Measurements from ENCODE around the gene GTF2E1. TPM values are rescaled to one million over a fixed set of nuclear protein-coding genes. Genes with fewer than 3 reads are reported as not detected.

Gene GTF2E1
- total and polyA plus RNA-seq, 9 of the 15 experiments (the other 6 are each of a cell fraction or from before 2014, with no cell fraction given), result 12.9 to 23.5 (median 15.4) TPM

DNA sequence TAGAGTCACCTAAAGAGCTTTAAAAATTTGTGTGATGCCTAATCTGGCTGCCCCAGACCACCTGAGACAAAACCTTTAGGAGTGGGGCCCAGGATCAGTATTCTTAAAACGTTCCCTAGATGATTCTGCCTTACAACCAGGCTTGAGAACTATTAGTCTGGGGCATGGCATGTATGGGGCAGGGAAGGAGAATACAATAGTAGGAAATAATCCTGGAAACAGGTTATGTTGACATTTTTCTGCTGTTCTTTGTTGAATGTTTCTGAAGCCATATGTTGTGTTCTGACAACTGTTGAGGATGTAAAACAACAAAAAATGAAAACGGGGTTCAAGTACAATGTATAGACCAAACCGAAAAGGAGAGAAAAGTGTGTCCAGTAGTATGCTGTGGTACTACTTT is 2.9 kb downstream of the GTF2E1 start:
- H3K4me2 ChIP-seq (ENCODE audit: insufficient read depth, low read length), result no peak overlapping the region
- no peak overlapping the region for H3K27ac ChIP-seq (ENCODE audit: extremely low read depth, low read depth, low read length)
- TF ChIP-seq LARP7 (IDR thresholded peaks at IDR 0.05) (no peak), CBX3 (IDR thresholded peaks at IDR 0.05; ENCODE audit: borderline replicate concordance in 1 of 2, low read length in 2 of 2) (no peak), CTBP1 (IDR thresholded peaks at IDR 0.05; ENCODE audit: borderline replicate concordance) (no peak), CREB1 (IDR thresholded peaks at IDR 0.05) (no peak), CREB1 (CRISPR knock-in tag; IDR thresholded peaks at IDR 0.05) (no peak), CHD2 (IDR thresholded peaks at IDR 0.05; ENCODE audit: low read depth, low read length) (no peak), ATF1 (CRISPR knock-in tag; IDR thresholded peaks at IDR 0.05) (no peak), ATF1 (tag; IDR thresholded peaks at IDR 0.05) (no peak), JUNB (CRISPR knock-in tag; conservative IDR thresholded peaks at IDR 0.05) (no peak), RBM17 (IDR thresholded peaks at IDR 0.05; ENCODE audit: borderline replicate concordance, low read depth, low read length) (no peak), KLF16 (IDR thresholded peaks at IDR 0.05) (no peak), ATF7 (IDR thresholded peaks at IDR 0.05) (no peak)
- TF ChIP-seq, protein P1, sequence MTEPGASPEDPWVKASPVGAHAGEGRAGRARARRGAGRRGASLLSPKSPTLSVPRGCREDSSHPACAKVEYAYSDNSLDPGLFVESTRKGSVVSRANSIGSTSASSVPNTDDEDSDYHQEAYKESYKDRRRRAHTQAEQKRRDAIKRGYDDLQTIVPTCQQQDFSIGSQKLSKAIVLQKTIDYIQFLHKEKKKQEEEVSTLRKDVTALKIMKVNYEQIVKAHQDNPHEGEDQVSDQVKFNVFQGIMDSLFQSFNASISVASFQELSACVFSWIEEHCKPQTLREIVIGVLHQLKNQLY (CRISPR knock-in tag; conservative IDR thresholded peaks at IDR 0.05), result no peak
- TF ChIP-seq, protein P2, sequence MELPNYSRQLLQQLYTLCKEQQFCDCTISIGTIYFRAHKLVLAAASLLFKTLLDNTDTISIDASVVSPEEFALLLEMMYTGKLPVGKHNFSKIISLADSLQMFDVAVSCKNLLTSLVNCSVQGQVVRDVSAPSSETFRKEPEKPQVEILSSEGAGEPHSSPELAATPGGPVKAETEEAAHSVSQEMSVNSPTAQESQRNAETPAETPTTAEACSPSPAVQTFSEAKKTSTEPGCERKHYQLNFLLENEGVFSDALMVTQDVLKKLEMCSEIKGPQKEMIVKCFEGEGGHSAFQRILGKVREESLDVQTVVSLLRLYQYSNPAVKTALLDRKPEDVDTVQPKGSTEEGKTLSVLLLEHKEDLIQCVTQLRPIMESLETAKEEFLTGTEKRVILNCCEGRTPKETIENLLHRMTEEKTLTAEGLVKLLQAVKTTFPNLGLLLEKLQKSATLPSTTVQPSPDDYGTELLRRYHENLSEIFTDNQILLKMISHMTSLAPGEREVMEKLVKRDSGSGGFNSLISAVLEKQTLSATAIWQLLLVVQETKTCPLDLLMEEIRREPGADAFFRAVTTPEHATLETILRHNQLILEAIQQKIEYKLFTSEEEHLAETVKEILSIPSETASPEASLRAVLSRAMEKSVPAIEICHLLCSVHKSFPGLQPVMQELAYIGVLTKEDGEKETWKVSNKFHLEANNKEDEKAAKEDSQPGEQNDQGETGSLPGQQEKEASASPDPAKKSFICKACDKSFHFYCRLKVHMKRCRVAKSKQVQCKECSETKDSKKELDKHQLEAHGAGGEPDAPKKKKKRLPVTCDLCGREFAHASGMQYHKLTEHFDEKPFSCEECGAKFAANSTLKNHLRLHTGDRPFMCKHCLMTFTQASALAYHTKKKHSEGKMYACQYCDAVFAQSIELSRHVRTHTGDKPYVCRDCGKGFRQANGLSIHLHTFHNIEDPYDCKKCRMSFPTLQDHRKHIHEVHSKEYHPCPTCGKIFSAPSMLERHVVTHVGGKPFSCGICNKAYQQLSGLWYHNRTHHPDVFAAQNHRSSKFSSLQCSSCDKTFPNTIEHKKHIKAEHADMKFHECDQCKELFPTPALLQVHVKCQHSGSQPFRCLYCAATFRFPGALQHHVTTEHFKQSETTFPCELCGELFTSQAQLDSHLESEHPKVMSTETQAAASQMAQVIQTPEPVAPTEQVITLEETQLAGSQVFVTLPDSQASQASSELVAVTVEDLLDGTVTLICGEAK (IDR thresholded peaks at IDR 0.05), result no peak
- TF ChIP-seq, protein P2 (CRISPR knock-in tag; IDR thresholded peaks at IDR 0.05), result no peak
- H3K4me1 ChIP-seq (replicated peaks in 1 of 2; ENCODE audit: control insufficient read depth in 2 of 2, insufficient read depth in 2 of 2, low read length in 2 of 2), result no peaks in the 10 kb centered on the region; a peak in 2 of 5 replicates
- peaks cover 5% of the 10 kb centered on the region; the same call in 1 of the 3 replicates for H3K36me3 ChIP-seq (ENCODE audit: control insufficient read depth, insufficient read depth, low read length)
- H3K4me3 ChIP-seq, result no peak overlapping the region
- no peak overlapping the region for H2AFZ ChIP-seq (ENCODE audit: low read depth, low read length)
- no peak for ATAC-seq
- DNase-seq (ENCODE audit: extremely low read depth in 1 of 4, low spot score in 3 of 4), result no peak
- intact Hi-C loops (cut with micrococcal nuclease) (no loop called here), in situ Hi-C loops (cut with MboI) (no loop called here)
- WGBS (ENCODE audit: insufficient coverage, low coverage, missing lambda C conversion rate), result 44% methylated on average over 2 of the region's 3 CpGs
- peaks cover 68% of the 10 kb centered on the region for H3K79me2 ChIP-seq (ENCODE audit: control insufficient read depth, insufficient read depth, low read length)
- H3K27me3 ChIP-seq (ENCODE audit: control insufficient read depth in 2 of 2, insufficient read depth in 2 of 2, low read length in 2 of 2), result no peaks in the 10 kb centered on the region
- no peaks in the 10 kb centered on the region for H4K20me1 ChIP-seq (replicated peaks; ENCODE audit: control insufficient read depth, insufficient read depth, low read length)
- H3K9me1 ChIP-seq (ENCODE audit: control insufficient read depth, insufficient read depth, low read length), result no peaks in the 10 kb centered on the region
- FAIRE-seq, result no peak
- H3K9ac ChIP-seq (ENCODE audit: insufficient read depth in 1 of 2, low read depth in 2 of 2, low read length in 2 of 2), result no peak overlapping the region
- no peaks in the 10 kb centered on the region for H3K9me3 ChIP-seq (replicated peaks; ENCODE audit: control insufficient read depth, insufficient read depth, low read depth, low read length)
- no TSS peak for BruUV-seq (replicated peaks)
- CTCF ChIA-PET (ENCODE audit: low intra/inter-chr PET ratio), result no interaction called here
- POLR2A ChIA-PET, result no interaction called here
